H1 (cell line): ENCODE data around the gene DENND10. TPM values are rescaled to one million over a fixed set of nuclear protein-coding genes. Genes with fewer than 3 reads are reported as not detected.

Experiments used
- CTCF ChIA-PET: fragments of 300-600 bp; sonication (Branson Sonifier 250); formaldehyde crosslinking; loops from one replicate; lab custom pipeline; 2021; ENCODE audit not compliant: partially characterized antibody; lab: Charles Lee
- POLR2A ChIA-PET: fragments of 300-600 bp; sonication (Branson Sonifier 250); formaldehyde crosslinking; loops from one replicate; lab custom pipeline; 2021; ENCODE audit warnings: inconsistent platforms; ENCODE audit not compliant: partially characterized antibody; lab: Charles Lee
- DNase-seq, 2 experiments: peaks; one replicate each; pipeline versions ENCODE4 v3.0.0 to v3.0.0-alpha.2; 2010 to 2022; ENCODE audit warnings: low spot score in 2 of 2, low read depth in 1 of 2, mixed read lengths in 1 of 2
- FAIRE-seq: peaks from 2 replicates; lab custom pipeline; 2011; peaks lifted over from hg19 to GRCh38; lab: Jason Lieb, UNC
- H2AFZ ChIP-seq: 2 replicates; pipeline ENCODE4 v1.8.1; 2012; ENCODE audit warnings: low read length, inconsistent platforms
- H2AK5ac ChIP-seq: 2 replicates; pipeline ENCODE4 v1.6.1; 2013; ENCODE audit warnings: low read depth, low read length
- H2BK120ac ChIP-seq: replicated peaks from 2 replicates; pipeline ENCODE3; 2013; ENCODE audit warnings: low read depth, low read length, inconsistent platforms
- H2BK12ac ChIP-seq: 2 replicates; pipeline ENCODE4 v1.6.1; 2013; ENCODE audit warnings: low read depth, low read length
- H2BK15ac ChIP-seq: 2 replicates; pipeline ENCODE4 v1.6.1; 2013; ENCODE audit warnings: low read length
- H2BK20ac ChIP-seq: 2 replicates; pipeline ENCODE4 v1.6.1; 2013; ENCODE audit warnings: low read length
- H2BK5ac ChIP-seq: 2 replicates; pipeline ENCODE4 v1.6.1; 2013; ENCODE audit warnings: low read depth, low read length
- H3K14ac ChIP-seq: 2 replicates; pipeline ENCODE4 v1.6.1; 2013; ENCODE audit warnings: inconsistent platforms; ENCODE audit not compliant: insufficient read length
- H3K18ac ChIP-seq: 2 replicates; pipeline ENCODE4 v1.6.1; 2013; ENCODE audit warnings: low read length; ENCODE audit errors: extremely low read depth
- H3K23ac ChIP-seq: 2 replicates; pipeline ENCODE4 v1.6.1; 2013; ENCODE audit warnings: inconsistent platforms; ENCODE audit not compliant: insufficient read length
- H3K23me2 ChIP-seq: 2 replicates; pipeline ENCODE4 v1.6.1; 2013; ENCODE audit warnings: low read depth, low read length
- H3K27ac ChIP-seq: 2 replicates; pipeline ENCODE4 v1.6.1; 2011; ENCODE audit warnings: low read depth, low read length, inconsistent platforms
- H3K27me3 ChIP-seq, 4 experiments: replicated peaks in 1 of 4; 1 replicate in 1 of 4; 2 replicates in 3 of 4; pipeline versions ENCODE4 v1.6.1 to v1.8.1; 2011 to 2013; ENCODE audit warnings: low read length in 3 of 4, mild to moderate bottlenecking in 3 of 4, inconsistent platforms in 2 of 4, mixed read lengths in 2 of 4, moderate library complexity in 1 of 4; ENCODE audit not compliant: control insufficient read depth in 3 of 4, insufficient read depth in 3 of 4; ENCODE audit errors: extremely low read depth in 1 of 4
- H3K36me3 ChIP-seq, 4 experiments: 2 replicates each; pipeline versions ENCODE4 v1.6.1 to v1.8.1; 2011 to 2013; ENCODE audit warnings: mild to moderate bottlenecking in 4 of 4, low read length in 3 of 4, moderate library complexity in 2 of 4, control low read depth in 1 of 4, inconsistent platforms in 1 of 4; ENCODE audit not compliant: insufficient read depth in 4 of 4, control insufficient read depth in 2 of 4
- H3K4ac ChIP-seq: replicated peaks from 2 replicates; pipeline ENCODE3; 2013; ENCODE audit warnings: low read length, low read depth, mixed read lengths, inconsistent platforms; ENCODE audit not compliant: insufficient read length
- H3K4me1 ChIP-seq, 4 experiments: replicated peaks in 1 of 4; 1 replicate in 1 of 4; 2 replicates in 3 of 4; pipeline versions ENCODE4 v1.6.1 to v1.8.1; 2011 to 2013; ENCODE audit warnings: low read length in 3 of 4, inconsistent platforms in 2 of 4, mixed read lengths in 1 of 4; ENCODE audit not compliant: insufficient read depth in 4 of 4, control insufficient read depth in 3 of 4
- H3K4me2 ChIP-seq, 2 experiments: 2 replicates each; pipeline versions ENCODE4 v1.6.1 to v1.8.1; 2011 to 2013; ENCODE audit warnings: low read depth in 2 of 2, low read length in 2 of 2, control low read depth in 1 of 2, inconsistent platforms in 1 of 2, mild to moderate bottlenecking in 1 of 2; ENCODE audit not compliant: insufficient read depth in 1 of 2
- H3K4me3 ChIP-seq, 4 experiments: fragments of 200-600, 300-600 bp in 1 of 4; sonication (generic), shearing (Covaris generic), sonication (Bioruptor Twin) in 1 of 4; 2 replicates each; pipeline versions ENCODE4 v1.5.1 to v1.8.1; 2011 to 2016; ENCODE audit warnings: low read length in 4 of 4, low read depth in 3 of 4, control low read depth in 2 of 4, inconsistent platforms in 2 of 4, mild to moderate bottlenecking in 2 of 4, mixed read lengths in 1 of 4, moderate library complexity in 1 of 4; ENCODE audit not compliant: insufficient read depth in 2 of 4; ENCODE audit errors: extremely low read depth in 1 of 4
- H3K56ac ChIP-seq: replicated peaks from 2 replicates; pipeline ENCODE3; 2013; ENCODE audit warnings: low read depth, mild to moderate bottlenecking, mixed read lengths, low read length, inconsistent platforms; ENCODE audit not compliant: insufficient read length
- H3K79me1 ChIP-seq: 2 replicates; pipeline ENCODE4 v1.6.1; 2013; ENCODE audit warnings: low read depth, low read length, control low read depth
- H3K79me2 ChIP-seq, 2 experiments: 2 replicates each; pipeline versions ENCODE4 v1.6.1 to v1.8.1; 2012 to 2013; ENCODE audit warnings: low read length in 2 of 2, mild to moderate bottlenecking in 2 of 2, inconsistent platforms in 1 of 2; ENCODE audit not compliant: insufficient read depth in 2 of 2, control insufficient read depth in 1 of 2
- H3K9ac ChIP-seq, 4 experiments: replicated peaks in 1 of 4; 1 replicate in 1 of 4; 2 replicates in 3 of 4; pipeline versions ENCODE4 v1.6.1 to v1.8.1; 2011 to 2013; ENCODE audit warnings: low read depth in 3 of 4, low read length in 3 of 4, control low read depth in 2 of 4, mild to moderate bottlenecking in 2 of 4, moderate library complexity in 2 of 4, inconsistent platforms in 1 of 4; ENCODE audit errors: extremely low read depth in 1 of 4
- H3K9me3 ChIP-seq, 2 experiments: 2 replicates each; pipeline versions ENCODE4 v1.6.1 to v1.8.1; 2012 to 2013; ENCODE audit warnings: mild to moderate bottlenecking in 2 of 2, moderate library complexity in 2 of 2, control low read depth in 1 of 2, inconsistent platforms in 1 of 2, low read depth in 1 of 2, low read length in 1 of 2, mixed read lengths in 1 of 2; ENCODE audit not compliant: insufficient read depth in 2 of 2
- H4K20me1 ChIP-seq, 2 experiments: replicated peaks in 1 of 2; 2 replicates each; pipeline versions ENCODE3 to v1.8.1; 2011 to 2013; ENCODE audit warnings: inconsistent platforms in 2 of 2, low read length in 2 of 2, mild to moderate bottlenecking in 1 of 2; ENCODE audit not compliant: insufficient read depth in 2 of 2, control insufficient read depth in 1 of 2
- H4K5ac ChIP-seq: 2 replicates; pipeline ENCODE4 v1.6.1; 2013; ENCODE audit warnings: low read length, low read depth, mixed read lengths, inconsistent platforms; ENCODE audit not compliant: insufficient read length
- H4K8ac ChIP-seq: 2 replicates; pipeline ENCODE4 v1.8.0; 2013; ENCODE audit warnings: mild to moderate bottlenecking, moderate library complexity, low read length, inconsistent platforms; ENCODE audit not compliant: insufficient read depth; ENCODE audit errors: extremely low read depth
- H4K91ac ChIP-seq: replicated peaks from 2 replicates; pipeline ENCODE3; 2013; ENCODE audit warnings: low read length, mixed read lengths, inconsistent platforms; ENCODE audit not compliant: insufficient read length
- CREB1 ChIP-seq: IDR thresholded peaks from 2 replicates; pipeline ENCODE4 v1.6.1; 2012; ENCODE audit warnings: inconsistent platforms
- HDAC2 ChIP-seq, 2 experiments: fragments of 300-600 bp in 1 of 2; sonication (generic) in 1 of 2; IDR thresholded peaks; 2 replicates each; pipeline ENCODE4 v1.6.1; 2011 to 2012; ENCODE audit warnings: low read depth in 2 of 2, low read length in 2 of 2, mild to moderate bottlenecking in 2 of 2, moderate library complexity in 2 of 2, borderline replicate concordance in 1 of 2, inconsistent platforms in 1 of 2
- POLR2A ChIP-seq, 2 experiments: IDR thresholded peaks; 1 replicate in 1 of 2; 2 replicates in 1 of 2; pipeline ENCODE4 v1.6.1; 2011; ENCODE audit warnings: low read depth in 2 of 2, low read length in 2 of 2, mild to moderate bottlenecking in 2 of 2; ENCODE audit errors: control extremely low read depth in 1 of 2
- RAD21 ChIP-seq, 2 experiments: IDR thresholded peaks in 1 of 2; conservative IDR thresholded peaks in 1 of 2; 2 replicates each; pipeline ENCODE4 v1.6.1; 2011; ENCODE audit warnings: low read depth in 2 of 2, low read length in 2 of 2, improper control_type of control experiment in 1 of 2, inconsistent platforms in 1 of 2, mild to moderate bottlenecking in 1 of 2, moderate library complexity in 1 of 2
- RFX5 ChIP-seq: IDR thresholded peaks from 2 replicates; pipeline ENCODE4 v1.6.1; 2011; ENCODE audit warnings: low read depth, low read length, improper control_type of control experiment, borderline replicate concordance
- SP1 ChIP-seq: IDR thresholded peaks from 2 replicates; pipeline ENCODE4 v1.6.1; 2011; ENCODE audit warnings: low read depth, low read length
- SRF ChIP-seq: IDR thresholded peaks from 2 replicates; pipeline ENCODE4 v1.6.1; 2011; ENCODE audit warnings: mild to moderate bottlenecking, low read depth, low read length, moderate library complexity
- YY1 ChIP-seq: IDR thresholded peaks from 2 replicates; pipeline ENCODE4 v1.6.1; 2011; ENCODE audit warnings: low read depth, mild to moderate bottlenecking, low read length
- WGBS, 2 experiments: shearing (Covaris generic) in 1 of 2; methylation state at CpG; one replicate each; pipeline versions ENCODE4 v1.1.6 to v1.1.7; 2013 to 2015; ENCODE audit warnings: low lambda C conversion rate in 2 of 2, mixed read lengths in 2 of 2, inconsistent platforms in 1 of 2, low coverage in 1 of 2, missing lambda C conversion rate in 1 of 2; ENCODE audit not compliant: insufficient replicate concordance in 2 of 2, insufficient coverage in 1 of 2, insufficient read length in 1 of 2; ENCODE audit errors: extremely low coverage in 1 of 2, missing lambda C conversion rate in 1 of 2; 5-methylcytosine and 5-hydroxymethylcytosine counted together
- long read RNA-seq, 2 experiments: library from RNA in 1 of 2; library from capped mRNA in 1 of 2; stranded (forward); transcript quantifications; one replicate each; pipeline ENCODE4 v2.0.0, GENCODE V29; 2021; ENCODE audit warnings: inconsistent platforms in 1 of 2
- polyA minus RNA-seq, 3 experiments: library from RNA; depleted of rRNA, polyadenylated mRNA; stranded (reverse); fragments of >200 nt; gene quantifications; 1 replicate in 2 of 3; 2 replicates in 1 of 3; pipeline ENCODE4 v1.2.3, GENCODE V29; 2011
- polyA plus RNA-seq, 7 experiments: library from polyadenylated mRNA; depleted of rRNA in 3 of 7; stranded (reverse) in 5 of 7; unstranded in 2 of 7; fragments of >200 nt in 5 of 7; fragments of 200-250 nt in 2 of 7; gene quantifications; 1 replicate in 5 of 7; 2 replicates in 1 of 7; 4 replicates in 1 of 7; pipeline versions ENCODE4 v1.2.1 to v1.2.3, GENCODE V29; 2011 to 2013; ENCODE audit warnings: missing spikeins in 2 of 7, mixed read lengths in 2 of 7
- total RNA-seq: library from RNA; stranded (reverse); fragmentation: NEBNext Ultra II Directional; extraction: Animal tissue kit (Norgen Biotek cat#: 25700); gene quantifications from 2 replicates; pipeline ENCODE4 v1.2.1, GENCODE V29; 2021

Gene DENND10
- total RNA-seq (61.6 and 64.4 TPM in 2 replicates), polyA plus RNA-seq (2011; rRNA removed) (36.3 and 49.3 TPM in 2 replicates), polyA minus RNA-seq (2011; rRNA and poly(A)+ RNA removed) (90.0 and 92.4 TPM in 2 replicates)
- 61.0 TPM for polyA plus RNA-seq (2011; cell fraction: cytosol; rRNA removed)
- 106 TPM for polyA plus RNA-seq (2011; cell fraction: nucleus; rRNA removed)
- 54.3 to 64.3 TPM (median 60.4 TPM) in 4 replicates for polyA plus RNA-seq (2012, experiment 1 of 2)
- polyA plus RNA-seq (2012, experiment 2 of 2): 7.6 TPM
- polyA plus RNA-seq (2013, experiment 1 of 2): 81.8 TPM
- 74.9 TPM for polyA plus RNA-seq (2013, experiment 2 of 2)
- polyA minus RNA-seq (2011; cell fraction: cytosol; rRNA and poly(A)+ RNA removed): 38.4 TPM
- 105 TPM for polyA minus RNA-seq (2011; cell fraction: nucleus; rRNA and poly(A)+ RNA removed)
- long read RNA-seq, experiment 1, transcript FAM45A-201 (9 exons, 1,648 nt): major isoform, 17 of 62 reads
- long read RNA-seq, experiment 1, partial matches to known transcripts: 27 of 62 reads
- long read RNA-seq, experiment 1, other reads (novel, unspliced or antisense): 18 of 62 reads
- long read RNA-seq, experiment 2, transcript FAM45A-201 (9 exons, 1,648 nt): major isoform, 55 of 117 reads
- long read RNA-seq, experiment 2, partial matches to known transcripts: 16 of 117 reads
- long read RNA-seq, experiment 2, other reads (novel, unspliced or antisense): 46 of 117 reads

GRCh38 chr10:119103903-119104653 lies at the start of gene DENND10:
TSS of gene DENND10 (plus strand) at chr10:119104113. CDS start at chr10:119104143, 30 bp downstream.
- H2BK12ac ChIP-seq: no peak within 1 kb of the TSS
- H3K4ac ChIP-seq: peak within 1 kb of the TSS; percentile 63
- peak within 1 kb of the TSS; percentile 71 for H3K18ac ChIP-seq
- WGBS, 2 experiments: 0% methylated on average over 3 of the region's 91 CpGs; no CpG with 5 or more reads in 1 of the 2 experiments
- H3K9me3 ChIP-seq: no peaks in the 10 kb centered on the region
- H4K5ac ChIP-seq: peak within 1 kb of the TSS; percentile 73
- no peak within 1 kb of the TSS for H2BK120ac ChIP-seq
- peak within 1 kb of the TSS; percentile 43 for H3K56ac ChIP-seq
- H3K23me2 ChIP-seq: peaks cover 6% of the 10 kb centered on the region; the same call in 1 of the 2 replicates
- FAIRE-seq: no peak
- no peak within 1 kb of the TSS for H3K23ac ChIP-seq
- peak within 1 kb of the TSS; percentile 58; the same call in 1 of the 2 replicates for H3K27ac ChIP-seq
- H2AFZ ChIP-seq: peak within 1 kb of the TSS; percentile 100
- DNase-seq: peak; percentile 47 to 83
- peak within 1 kb of the TSS; percentile 63 to 92 for H3K4me2 ChIP-seq
- H3K9ac ChIP-seq: peak within 1 kb of the TSS; percentile 66 to 80 (median 74)
- H3K4me3 ChIP-seq: peak within 1 kb of the TSS; percentile 68 to 93 (median 88)
- H2BK15ac ChIP-seq: peak within 1 kb of the TSS; percentile 83
- H2BK5ac ChIP-seq: peak within 1 kb of the TSS; percentile 69; the same call in 1 of the 2 replicates
- H3K79me2 ChIP-seq: peaks cover 0 to 14% of the 10 kb centered on the region in 2 experiments; a peak in 2 of 4 replicates
- POLR2A ChIA-PET: interaction anchor here (0.8 to 2.4 kb wide), 12 partner anchors 8 to 75 kb away, joined by 3 to 23 read pairs (median 6); partner anchors contain the start of genes EIF3A and NANOS1
- peak within 1 kb of the TSS; percentile 83; the same call in 1 of the 2 replicates for H4K8ac ChIP-seq
- H4K91ac ChIP-seq: peak within 1 kb of the TSS; percentile 66
- CTCF ChIA-PET: interaction anchor here (0.6 to 0.7 kb wide), 2 partner anchors 19 to 353 kb away, joined by 3 read pairs; no protein-coding TSS in a partner anchor
- H2BK20ac ChIP-seq: no peak within 1 kb of the TSS
- H3K4me1 ChIP-seq: peaks cover 0 to 3% (median 0%) of the 10 kb centered on the region in 4 experiments; a peak in 1 of 7 replicates
- H4K20me1 ChIP-seq: peaks cover 0 to 2% of the 10 kb centered on the region in 2 experiments
- H3K27me3 ChIP-seq: no peaks in the 10 kb centered on the region
- no peaks in the 10 kb centered on the region for H3K79me1 ChIP-seq
- H2AK5ac ChIP-seq: no peak within 1 kb of the TSS
- peaks cover 0 to 16% (median 6%) of the 10 kb centered on the region in 4 experiments; a peak in 4 of 8 replicates for H3K36me3 ChIP-seq
- peak within 1 kb of the TSS; percentile 74 for H3K14ac ChIP-seq
- peak; percentile 90 to 91 for TF ChIP-seq POLR2A (IDR thresholded peaks at IDR 0.05; ENCODE audit: control extremely low read depth in 1 of 2, low read depth in 2 of 2, low read length in 2 of 2)
- no peak for TF ChIP-seq SRF
- TF ChIP-seq RAD21 (IDR thresholded peaks at IDR 0.05 in 1 of 2, conservative IDR thresholded peaks at IDR 0.05 in 1 of 2; ENCODE audit: low read depth in 2 of 2, low read length in 2 of 2): no peak
- TF ChIP-seq RFX5: no peak
- 0 out of 2 replicates have a peak, but pooled peaks have one; percentile 8 for TF ChIP-seq CREB1
- TF ChIP-seq SP1: no peak
- TF ChIP-seq YY1: peak; percentile 77; the same call in 1 of the 2 replicates
- TF ChIP-seq HDAC2 (IDR thresholded peaks at IDR 0.05; ENCODE audit: borderline replicate concordance in 1 of 2, low read depth in 2 of 2, low read length in 2 of 2): no peak
